ENCODE measurements around the gene HNMT.

Gene HNMT

DNA sequence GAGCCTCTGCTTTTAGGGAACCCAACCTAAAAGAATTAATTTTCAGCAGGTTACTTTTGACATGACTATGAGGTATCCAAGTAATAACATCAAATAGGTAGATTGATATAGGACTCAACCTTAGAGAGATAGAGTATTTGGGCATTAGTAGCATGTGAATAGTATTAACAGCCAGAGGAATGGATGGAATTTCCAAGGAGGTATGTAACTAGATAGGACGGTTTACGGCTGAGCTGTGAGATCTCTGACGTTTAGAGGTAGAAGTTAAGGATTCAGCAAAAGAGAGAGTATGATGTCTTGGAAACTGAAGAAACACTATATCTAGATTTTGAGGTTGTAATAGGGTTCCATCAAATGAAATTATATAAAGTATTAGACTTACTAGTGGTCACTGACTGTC lies 70.3 kb downstream of the HNMT start:
- Histone ChIP-seq H3K27ac (ENCODE audit: low read depth, low read length) (no peak overlapping the region), H3K9me3 (ENCODE audit: insufficient read depth, low read length) (no peaks in the 10 kb centered on the region), H3K9ac (ENCODE audit: low read length) (no peak overlapping the region), H2AFZ (ENCODE audit: low read depth, low read length, severe bottlenecking) (no peak overlapping the region), H3K27me3 (ENCODE audit: low read length) (no peaks in the 10 kb centered on the region), H3K36me3 (ENCODE audit: low read length) (no peaks in the 10 kb centered on the region), H3K9me2 (replicated peaks; ENCODE audit: insufficient read depth, low read length) (no peaks in the 10 kb centered on the region), H3F3A (ENCODE audit: insufficient read depth) (no peaks in the 10 kb centered on the region), H4K20me1 (ENCODE audit: low read depth, low read length) (no peaks in the 10 kb centered on the region), H3K4me3 (ENCODE audit: insufficient read depth, low read length, poor library complexity, severe bottlenecking) (no peak overlapping the region), H3K4me2 (ENCODE audit: low read depth, low read length, poor library complexity, severe bottlenecking) (no peak overlapping the region), H3K79me2 (ENCODE audit: insufficient read depth, low read length) (no peaks in the 10 kb centered on the region)
- TF ChIP-seq, protein P1, sequence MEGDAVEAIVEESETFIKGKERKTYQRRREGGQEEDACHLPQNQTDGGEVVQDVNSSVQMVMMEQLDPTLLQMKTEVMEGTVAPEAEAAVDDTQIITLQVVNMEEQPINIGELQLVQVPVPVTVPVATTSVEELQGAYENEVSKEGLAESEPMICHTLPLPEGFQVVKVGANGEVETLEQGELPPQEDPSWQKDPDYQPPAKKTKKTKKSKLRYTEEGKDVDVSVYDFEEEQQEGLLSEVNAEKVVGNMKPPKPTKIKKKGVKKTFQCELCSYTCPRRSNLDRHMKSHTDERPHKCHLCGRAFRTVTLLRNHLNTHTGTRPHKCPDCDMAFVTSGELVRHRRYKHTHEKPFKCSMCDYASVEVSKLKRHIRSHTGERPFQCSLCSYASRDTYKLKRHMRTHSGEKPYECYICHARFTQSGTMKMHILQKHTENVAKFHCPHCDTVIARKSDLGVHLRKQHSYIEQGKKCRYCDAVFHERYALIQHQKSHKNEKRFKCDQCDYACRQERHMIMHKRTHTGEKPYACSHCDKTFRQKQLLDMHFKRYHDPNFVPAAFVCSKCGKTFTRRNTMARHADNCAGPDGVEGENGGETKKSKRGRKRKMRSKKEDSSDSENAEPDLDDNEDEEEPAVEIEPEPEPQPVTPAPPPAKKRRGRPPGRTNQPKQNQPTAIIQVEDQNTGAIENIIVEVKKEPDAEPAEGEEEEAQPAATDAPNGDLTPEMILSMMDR (IDR thresholded peaks at IDR 0.05; ENCODE audit: insufficient read depth, low read length, poor library complexity, severe bottlenecking): no peak
- no peak for TF ChIP-seq EZH2phosphoT487 (conservative IDR thresholded peaks at IDR 0.05; ENCODE audit: low read length)

DNA sequence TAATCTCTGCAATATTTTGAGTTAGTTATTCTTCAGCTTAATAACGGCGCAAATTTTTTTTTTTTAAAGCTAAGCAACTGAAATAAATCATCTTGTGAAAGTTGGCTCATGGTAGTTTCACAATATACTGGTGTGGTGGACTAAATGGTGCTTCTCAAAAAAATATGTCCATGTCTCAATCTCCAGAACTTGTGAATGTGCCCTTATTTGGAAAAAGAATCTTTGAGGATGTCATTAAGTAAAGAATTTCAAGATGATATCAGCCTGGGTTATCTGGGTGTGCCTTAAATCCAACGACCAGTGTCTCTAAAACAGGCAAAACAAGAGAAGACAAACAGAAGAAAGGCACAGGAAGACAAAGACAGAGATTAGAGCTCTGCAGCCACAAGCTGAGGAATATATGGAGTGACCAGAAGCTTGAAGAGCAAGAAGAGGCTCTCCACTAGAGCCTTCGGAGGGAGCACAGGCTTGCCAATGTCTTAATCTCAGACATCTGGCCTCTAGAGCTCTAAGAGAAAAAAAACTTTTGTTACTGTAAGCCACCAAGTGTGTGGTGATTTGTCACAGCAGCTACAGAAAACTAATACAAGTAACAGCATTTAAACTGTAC lies 71.4 kb downstream of the HNMT start:
- TF ChIP-seq, protein P1 (IDR thresholded peaks at IDR 0.05; ENCODE audit: insufficient read depth, low read length, poor library complexity, severe bottlenecking): no peak
- no peak for TF ChIP-seq EZH2phosphoT487 (conservative IDR thresholded peaks at IDR 0.05; ENCODE audit: low read length)
- H3K79me2 ChIP-seq (ENCODE audit: insufficient read depth, low read length): no peaks in the 10 kb centered on the region
- H3K4me2 ChIP-seq (ENCODE audit: low read depth, low read length, poor library complexity, severe bottlenecking): no peak overlapping the region
- no peaks in the 10 kb centered on the region for H3K9me2 ChIP-seq (replicated peaks; ENCODE audit: insufficient read depth, low read length)
- H3K4me3 ChIP-seq (ENCODE audit: insufficient read depth, low read length, poor library complexity, severe bottlenecking): no peak overlapping the region
- no peaks in the 10 kb centered on the region for H3K36me3 ChIP-seq (ENCODE audit: low read length)
- H3K9me3 ChIP-seq (ENCODE audit: insufficient read depth, low read length): no peaks in the 10 kb centered on the region
- H3K27me3 ChIP-seq (ENCODE audit: low read length): no peaks in the 10 kb centered on the region
- no peaks in the 10 kb centered on the region for H4K20me1 ChIP-seq (ENCODE audit: low read depth, low read length)
- no peaks in the 10 kb centered on the region for H3F3A ChIP-seq (ENCODE audit: insufficient read depth)
- no peak overlapping the region for H3K9ac ChIP-seq (ENCODE audit: low read length)
- no peak overlapping the region for H3K27ac ChIP-seq (ENCODE audit: low read depth, low read length)
- H2AFZ ChIP-seq (ENCODE audit: low read depth, low read length, severe bottlenecking): no peak overlapping the region

DNA sequence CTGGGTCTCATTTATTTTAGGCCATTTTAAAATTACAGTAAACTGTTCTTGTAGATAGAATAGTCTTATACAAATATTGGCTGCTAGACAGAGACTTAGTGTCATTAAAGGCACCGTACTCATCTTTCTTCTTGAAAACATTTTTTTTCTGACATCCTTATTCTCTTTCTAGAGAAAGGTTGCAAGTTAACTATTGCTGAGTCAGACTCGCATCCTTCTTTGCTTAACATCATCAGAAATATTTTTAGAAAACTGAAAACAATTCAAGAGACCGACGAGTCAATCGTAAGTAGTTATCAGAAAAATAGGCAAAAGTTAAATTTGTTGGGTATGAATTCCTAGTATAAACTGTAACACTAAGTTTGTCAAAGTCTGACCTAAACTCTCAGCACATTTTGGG lies 72.2 kb downstream of the HNMT start:
- H2AFZ ChIP-seq (ENCODE audit: low read depth, low read length, severe bottlenecking): no peak overlapping the region
- H3K9ac ChIP-seq (ENCODE audit: low read length): no peak overlapping the region
- no peaks in the 10 kb centered on the region for H3K9me3 ChIP-seq (ENCODE audit: insufficient read depth, low read length)
- H3K36me3 ChIP-seq (ENCODE audit: low read length): no peaks in the 10 kb centered on the region
- H4K20me1 ChIP-seq (ENCODE audit: low read depth, low read length): no peaks in the 10 kb centered on the region
- H3K4me2 ChIP-seq (ENCODE audit: low read depth, low read length, poor library complexity, severe bottlenecking): no peak overlapping the region
- no peaks in the 10 kb centered on the region for H3K27me3 ChIP-seq (ENCODE audit: low read length)
- TF ChIP-seq, protein P1 (IDR thresholded peaks at IDR 0.05; ENCODE audit: insufficient read depth, low read length, poor library complexity, severe bottlenecking): no peak
- TF ChIP-seq EZH2phosphoT487 (conservative IDR thresholded peaks at IDR 0.05; ENCODE audit: low read length): no peak
- H3K79me2 ChIP-seq (ENCODE audit: insufficient read depth, low read length): no peaks in the 10 kb centered on the region
- H3K4me3 ChIP-seq (ENCODE audit: insufficient read depth, low read length, poor library complexity, severe bottlenecking): no peak overlapping the region
- H3F3A ChIP-seq (ENCODE audit: insufficient read depth): no peaks in the 10 kb centered on the region
- H3K27ac ChIP-seq (ENCODE audit: low read depth, low read length): no peak overlapping the region
- H3K9me2 ChIP-seq (replicated peaks; ENCODE audit: insufficient read depth, low read length): no peaks in the 10 kb centered on the region
